ENCODE data around the gene CERS5.
"Not testable (repeated sequence)": the region's sequence is repeated elsewhere in the genome, so short reads cannot be mapped to it uniquely, and the experiment has no call there.

Gene CERS5

DNA sequence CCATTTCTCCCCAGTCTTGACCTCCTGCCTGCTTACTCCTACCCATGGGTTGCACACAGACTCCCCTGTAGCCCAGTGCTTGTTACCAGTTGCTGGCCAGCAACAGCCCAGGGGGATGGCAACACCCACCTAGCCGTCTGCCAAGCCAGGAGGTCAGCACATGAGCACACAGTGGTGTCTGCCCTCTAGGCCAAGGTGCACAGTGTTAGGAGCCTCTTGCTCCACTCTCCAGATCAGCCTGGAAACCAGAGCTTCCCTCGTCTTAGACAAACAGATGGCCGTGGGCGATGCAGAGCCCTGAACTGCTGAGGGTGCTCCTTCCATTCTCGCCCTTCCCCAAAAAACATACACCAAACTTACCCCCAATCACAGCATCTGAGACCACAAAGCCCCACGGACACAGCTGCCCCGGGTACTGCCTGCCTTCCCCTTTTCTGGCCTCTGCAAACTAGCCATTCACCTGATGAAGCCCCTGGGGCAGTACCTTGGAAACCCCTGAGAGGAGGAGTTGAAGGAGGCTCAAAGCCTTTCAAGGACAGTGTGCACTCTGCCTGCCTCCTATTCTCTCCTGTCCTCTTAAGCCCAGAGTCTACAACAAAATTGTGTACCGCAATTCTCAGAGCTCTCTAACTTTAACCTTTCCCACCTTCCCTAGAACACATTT, 64.4 kb downstream of the CERS5 start:
- DNase-seq (ENCODE audit: low spot score), result no peak

DNA sequence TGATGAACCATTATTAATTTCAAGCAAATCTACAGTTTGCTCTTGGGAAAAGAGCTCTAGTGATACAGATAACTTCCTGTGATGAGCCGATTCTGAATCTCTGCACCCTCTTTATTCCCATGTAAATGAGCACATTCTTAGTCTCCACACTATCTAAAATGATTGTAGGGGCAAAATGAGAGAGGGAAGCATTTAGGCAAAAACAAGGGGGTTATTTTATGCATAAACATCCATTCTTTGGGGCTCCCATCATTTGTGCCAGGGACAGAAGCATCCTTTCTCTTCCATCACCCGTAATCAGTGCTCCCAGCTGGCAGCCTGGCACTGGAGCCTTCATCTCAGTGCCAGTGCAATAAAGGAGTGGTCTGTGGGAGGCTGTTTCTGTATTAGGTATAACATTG, 65.0 kb downstream of the CERS5 start:
- DNase-seq (ENCODE audit: low spot score), result no peak

DNA sequence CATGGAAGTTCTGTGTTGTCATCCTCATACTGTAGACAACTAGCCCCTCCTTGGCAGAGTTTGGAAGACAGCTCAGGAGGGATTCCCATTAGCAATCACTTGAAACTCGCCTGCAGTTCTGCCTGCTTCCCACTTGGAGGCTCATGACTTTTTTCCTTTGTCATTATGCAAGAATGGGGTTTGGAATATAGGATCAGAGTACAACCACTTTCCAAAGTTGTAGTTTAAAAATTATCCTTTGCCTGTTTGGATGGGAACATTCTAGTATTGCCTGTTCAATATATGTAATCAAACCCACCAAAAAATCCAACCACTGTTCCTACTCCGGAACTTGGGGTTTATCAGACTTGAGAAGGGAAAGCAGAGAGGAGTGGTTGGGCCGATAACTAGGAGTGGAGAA, 65.5 kb downstream of the CERS5 start:
- DNase-seq (ENCODE audit: low spot score), result peak; percentile 58

DNA sequence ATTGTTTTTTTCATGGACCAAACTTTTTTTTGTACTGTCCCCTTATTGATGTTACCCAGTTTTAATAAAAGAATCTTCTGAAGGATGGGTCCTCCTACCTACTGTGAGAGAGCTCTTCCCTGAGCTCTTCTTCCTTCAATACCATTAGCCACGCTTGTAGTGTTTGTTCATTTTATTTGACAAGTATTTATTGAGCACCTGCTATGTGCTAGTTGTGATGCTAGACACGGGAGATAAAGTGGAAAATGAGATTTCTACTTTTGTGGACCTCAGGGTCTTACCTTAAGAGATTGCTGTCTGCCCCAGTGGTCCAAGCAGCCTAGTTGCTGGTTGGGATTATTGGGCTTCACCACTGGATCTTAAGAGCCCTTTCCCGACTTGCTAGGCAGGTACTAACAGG, 66.6 kb downstream of the CERS5 start:
- DNase-seq (ENCODE audit: low spot score), result no peak

DNA sequence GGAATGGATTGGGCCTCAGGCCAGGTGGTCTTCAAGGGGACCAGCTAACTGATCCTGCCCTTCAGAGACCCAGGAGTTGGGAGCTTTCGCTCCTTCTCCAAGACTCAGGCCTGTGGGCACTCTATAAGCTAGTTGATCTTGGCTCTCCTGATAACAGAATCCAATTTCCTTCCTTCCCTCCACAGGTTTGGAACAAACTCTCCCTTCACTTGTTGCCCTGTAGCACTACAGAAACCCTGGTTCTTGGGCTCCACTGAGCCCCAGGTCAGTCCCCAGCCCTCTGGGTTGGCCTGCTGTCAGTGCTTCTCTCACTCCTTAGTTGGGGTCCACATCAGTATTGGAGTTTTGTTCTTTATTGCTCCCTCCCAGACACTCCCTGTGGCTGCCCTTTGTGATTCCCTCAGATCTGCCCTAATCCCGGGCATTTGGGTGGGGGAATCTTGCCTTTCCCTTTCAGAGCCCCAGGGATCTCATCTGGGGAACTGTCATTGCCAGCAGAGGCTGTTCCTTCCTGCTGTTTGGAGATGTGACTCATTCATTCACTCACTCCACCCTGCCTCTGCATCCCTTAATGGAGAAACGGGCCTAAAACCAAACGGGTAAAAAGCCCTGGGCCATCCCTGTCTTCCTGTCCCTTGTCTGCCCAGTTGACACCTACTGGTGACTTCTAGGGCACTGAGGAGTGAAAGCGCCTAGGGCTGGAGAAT, 67.7 kb downstream of the CERS5 start:
- DNase-seq (ENCODE audit: low spot score), result peak; percentile 81

DNA sequence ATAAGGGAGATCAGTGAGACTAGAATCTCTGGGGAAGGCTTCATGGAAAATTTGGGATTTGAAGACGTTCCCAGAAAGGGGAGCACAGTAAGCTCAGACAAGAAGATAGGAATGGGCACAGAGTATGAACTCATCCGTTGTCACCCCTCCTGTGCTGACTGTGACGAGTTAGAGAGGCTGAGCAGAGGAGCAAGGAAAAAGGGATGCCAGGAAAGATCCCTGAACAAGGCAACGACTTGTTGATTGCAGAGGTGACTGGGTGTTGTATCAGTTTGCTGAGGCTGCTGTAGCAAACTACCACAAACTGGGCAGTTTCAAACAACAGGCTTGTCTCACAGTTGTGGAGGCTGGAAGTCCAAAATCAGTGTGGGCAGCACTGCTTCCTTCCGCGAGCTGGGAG, 69.2 kb downstream of the CERS5 start:
- DNase-seq (ENCODE audit: low spot score), result no peak

DNA sequence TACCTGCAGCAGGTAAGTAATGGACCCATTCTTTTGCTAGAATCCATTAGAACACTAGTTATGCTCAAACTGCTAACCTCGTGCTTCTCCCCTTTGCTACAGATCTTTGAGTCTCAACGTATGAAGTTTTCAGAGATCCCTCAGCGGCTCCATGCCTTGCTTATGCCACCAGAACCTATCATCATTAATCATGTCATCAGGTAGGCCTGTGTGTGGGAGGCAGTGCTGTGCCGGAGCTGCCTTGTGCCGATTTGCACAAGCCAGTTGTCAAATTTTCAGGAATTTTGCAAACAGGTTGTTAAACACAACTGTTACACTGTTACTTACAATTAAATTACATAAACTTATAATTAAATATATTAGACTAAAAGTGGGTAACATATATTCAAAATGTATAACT, 76.8 kb downstream of the CERS5 start:
- no peak for DNase-seq (ENCODE audit: low spot score)

DNA sequence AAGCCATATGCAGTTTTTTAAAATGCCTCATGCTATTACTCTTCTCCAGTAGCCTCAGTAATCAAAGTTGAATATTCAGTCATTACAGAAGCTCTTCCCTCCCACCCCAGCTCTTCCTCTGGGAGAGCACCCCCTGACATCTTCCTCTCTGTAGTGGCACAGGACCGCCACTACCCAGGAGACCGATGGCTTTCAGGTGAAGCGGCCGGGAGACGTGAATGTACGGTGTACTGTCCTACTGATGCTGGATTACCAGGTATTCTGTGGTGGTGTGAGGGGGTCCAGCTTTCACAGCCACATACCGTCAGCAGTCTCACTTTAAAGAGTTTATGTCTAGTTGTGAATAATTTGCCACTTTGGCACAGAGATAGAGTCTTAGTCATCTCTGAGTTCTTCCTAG, 77.4 kb downstream of the CERS5 start:
- DNase-seq (ENCODE audit: low spot score), result no peak

DNA sequence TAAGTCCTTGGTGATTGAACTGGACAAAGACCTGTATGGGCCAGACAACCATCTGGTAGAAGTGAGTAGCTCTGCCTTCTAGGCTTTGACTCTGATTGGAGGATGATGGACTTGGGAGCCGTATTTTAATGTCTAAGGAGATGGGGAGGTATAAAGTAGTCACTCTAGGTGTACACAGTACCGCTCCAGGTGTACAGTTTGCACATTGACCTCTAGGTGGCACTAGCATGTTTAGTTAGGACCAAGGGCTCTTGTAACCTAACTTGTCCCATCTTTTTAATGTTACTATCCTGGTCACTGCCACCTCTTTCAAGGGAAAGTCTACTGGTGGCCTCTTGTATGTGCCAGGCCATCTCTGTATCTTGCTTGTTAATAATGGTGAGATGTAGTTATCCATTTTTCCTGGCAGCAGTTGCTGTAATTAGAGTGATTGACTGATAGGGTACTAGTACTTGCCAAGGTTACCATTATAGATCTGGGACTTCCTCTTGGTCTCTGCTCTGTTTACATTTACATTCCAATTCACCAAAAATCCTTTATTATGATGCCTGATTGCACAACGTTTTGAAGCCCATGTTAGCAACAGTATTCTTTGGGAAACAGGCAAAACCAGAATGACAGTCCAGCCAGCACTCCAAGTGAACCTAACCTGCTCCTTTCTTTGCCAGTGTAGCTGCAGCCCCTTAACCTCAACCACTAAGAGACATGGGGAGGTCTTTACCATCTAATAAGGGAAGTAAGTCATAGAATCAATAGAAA, 78.4 kb downstream of the CERS5 start:
- peak; percentile 49 for DNase-seq (ENCODE audit: low spot score)

DNA sequence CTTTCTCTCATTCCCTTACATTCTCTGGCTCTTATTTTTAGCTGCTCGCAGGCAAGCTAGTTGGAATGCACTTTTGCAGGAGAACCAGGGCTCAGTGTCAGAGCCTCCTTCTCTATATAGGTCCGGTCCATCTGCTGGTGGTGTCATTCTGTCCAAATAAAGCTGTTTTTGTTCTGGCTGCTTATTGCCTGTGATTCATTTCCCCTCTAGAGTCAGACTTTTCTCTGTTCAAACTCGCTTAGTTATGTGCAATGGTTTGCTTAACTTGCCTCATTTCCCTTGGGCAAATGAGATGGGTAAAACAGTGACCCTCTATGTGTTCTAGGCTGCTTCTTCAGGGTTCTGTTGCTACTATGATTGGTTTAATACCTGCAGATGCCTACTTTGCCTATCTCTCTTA, 79.2 kb downstream of the CERS5 start:
- peak; percentile 40 for DNase-seq (ENCODE audit: low spot score)

DNA sequence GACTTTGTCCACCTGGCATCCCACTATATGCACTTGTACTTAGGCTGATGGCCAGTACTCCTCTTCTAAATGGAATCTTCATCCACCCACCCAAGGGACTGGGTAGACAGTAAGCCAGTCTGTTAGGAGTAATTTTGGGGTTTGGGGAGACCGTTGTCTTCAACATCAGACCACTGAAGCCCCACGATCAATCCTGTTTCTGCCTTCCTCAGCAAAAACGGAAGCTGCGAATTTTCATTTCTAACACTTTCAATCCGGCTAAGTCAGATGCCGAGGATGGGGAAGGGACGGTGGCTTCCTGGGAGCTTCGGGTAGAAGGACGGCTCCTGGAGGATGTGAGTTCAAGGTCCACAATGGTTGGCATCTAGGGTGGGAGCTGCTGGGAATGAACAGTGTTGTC, 80.0 kb downstream of the CERS5 start:
- no peak for DNase-seq (ENCODE audit: low spot score)

DNA sequence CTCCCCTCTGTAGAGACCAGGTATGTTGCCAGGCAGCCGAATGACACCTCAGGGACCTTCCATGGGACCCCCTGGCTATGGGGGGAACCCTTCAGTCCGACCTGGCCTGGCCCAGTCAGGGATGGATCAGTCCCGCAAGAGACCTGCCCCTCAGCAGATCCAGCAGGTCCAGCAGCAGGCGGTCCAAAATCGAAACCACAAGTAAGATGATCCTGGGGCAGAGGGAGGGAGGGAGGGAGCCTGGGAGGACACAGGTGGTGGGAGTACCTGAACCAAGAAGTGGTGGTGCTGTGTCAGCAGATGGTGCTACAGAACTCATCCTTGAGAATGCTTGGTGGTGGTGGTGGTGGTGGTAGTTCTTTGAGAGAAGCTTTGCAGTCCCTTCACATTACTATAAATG, 81.0 kb downstream of the CERS5 start:
- no peak for DNase-seq (ENCODE audit: low spot score)

DNA sequence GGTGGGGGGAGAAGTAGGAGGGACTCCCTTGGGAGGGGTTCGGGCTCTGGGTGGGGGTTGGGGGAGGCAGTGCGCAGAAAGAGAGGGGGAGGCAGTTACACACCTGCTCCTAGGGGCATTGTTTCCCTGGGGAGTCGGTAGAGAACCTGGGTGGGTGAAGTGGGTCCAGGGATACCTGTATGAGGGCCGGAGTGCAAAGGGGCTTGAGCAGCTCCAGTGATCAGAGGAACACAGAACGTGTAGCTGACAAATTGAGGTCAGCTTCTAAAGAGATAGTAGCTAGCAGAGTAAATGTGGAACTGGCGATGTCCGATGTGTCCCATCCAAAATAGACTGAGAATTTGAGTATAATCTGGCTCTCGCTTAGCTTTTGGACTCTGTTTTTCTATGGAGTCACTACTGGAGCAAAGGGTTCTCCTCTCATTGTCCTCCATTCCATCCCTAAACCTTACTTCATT, 81.5 kb downstream of the CERS5 start:
- DNase-seq (ENCODE audit: low spot score), result no peak

DNA sequence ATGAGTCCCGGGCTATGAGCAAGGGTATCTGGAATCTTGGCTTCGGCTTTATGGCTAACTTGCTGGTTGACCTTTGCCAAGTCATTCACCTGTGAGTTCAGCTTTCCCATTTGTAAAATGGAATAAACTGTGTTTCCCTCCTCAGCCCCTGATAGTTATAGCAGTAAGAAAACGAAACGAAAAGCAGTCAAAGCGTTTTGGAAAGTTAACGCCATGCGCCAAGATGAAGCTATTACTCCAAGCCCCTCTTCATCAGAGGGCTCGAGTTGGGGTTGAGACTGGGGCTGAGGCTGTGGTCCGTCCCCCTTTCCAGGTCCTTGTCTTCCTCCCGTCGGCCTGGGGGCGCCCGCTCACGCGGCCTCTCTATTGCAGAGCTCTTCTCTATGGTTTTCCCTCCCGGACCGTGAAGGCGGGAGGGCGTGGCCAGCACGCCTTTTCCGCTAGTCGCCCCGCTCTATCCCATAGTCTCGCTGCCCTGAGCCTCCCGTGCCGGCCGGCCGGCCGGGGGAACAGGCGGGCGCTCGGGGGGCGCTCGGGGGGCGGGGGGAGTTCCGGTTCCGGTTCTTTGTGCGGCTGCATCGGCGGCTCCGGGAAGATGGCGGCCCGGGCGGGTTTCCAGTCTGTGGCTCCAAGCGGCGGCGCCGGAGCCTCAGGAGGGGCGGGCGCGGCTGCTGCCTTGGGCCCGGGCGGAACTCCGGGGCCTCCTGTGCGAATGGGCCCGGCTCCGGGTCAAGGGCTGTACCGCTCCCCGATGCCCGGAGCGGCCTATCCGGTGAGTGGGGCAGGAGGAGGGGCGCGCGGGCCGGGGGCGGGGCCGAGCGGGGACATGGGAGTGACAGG, 82.2 kb downstream of the CERS5 start, which contains the start of gene SMARCD1:
Gene SMARCD1 (plus strand): TSS at position 568 of the 840 bp plus-strand sequence. CDS start 28 bp downstream, at position 596.
- peak; percentile 90 for DNase-seq (ENCODE audit: low spot score)

DNA sequence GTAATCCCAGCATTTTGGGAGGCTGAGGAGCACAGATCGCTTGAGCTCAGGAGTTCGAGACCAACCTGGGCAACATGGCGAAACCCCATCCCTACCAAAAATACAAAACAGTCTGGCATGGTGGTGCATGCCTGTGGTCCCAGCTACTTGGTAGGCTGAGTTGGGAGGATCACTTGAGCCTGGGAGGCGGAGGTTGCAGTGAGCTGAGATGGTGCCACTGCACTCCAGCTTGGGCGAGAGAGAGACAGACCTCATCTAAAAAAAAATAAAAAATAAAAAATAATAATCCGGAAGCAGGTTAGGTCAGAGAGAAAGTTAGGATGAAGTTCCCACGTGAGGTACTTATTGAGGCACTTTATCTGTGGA, 82.8 kb downstream of the CERS5 start:
- DNase-seq (ENCODE audit: low spot score), result not testable (repeated sequence)

DNA sequence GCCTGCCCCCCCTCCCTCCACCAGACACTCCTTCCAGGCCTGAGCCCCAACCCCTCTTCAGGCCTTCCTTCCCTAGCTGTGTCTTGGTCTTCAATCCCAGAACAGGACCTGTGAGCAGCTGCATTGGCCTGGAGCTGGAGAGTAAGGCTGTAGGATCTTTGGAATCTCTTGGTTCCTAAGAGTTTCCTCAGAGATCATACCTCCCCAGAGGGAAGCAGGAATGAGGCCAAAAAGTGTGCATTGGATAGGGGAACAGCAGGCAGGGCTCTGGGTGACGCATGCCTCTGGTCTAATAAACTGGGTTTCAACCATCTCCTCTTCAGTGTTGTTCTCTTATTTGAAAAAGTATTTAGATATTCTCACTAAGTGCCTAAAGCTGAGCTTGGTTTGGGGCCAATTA, 83.9 kb downstream of the CERS5 start:
- no peak for DNase-seq (ENCODE audit: low spot score)

DNA sequence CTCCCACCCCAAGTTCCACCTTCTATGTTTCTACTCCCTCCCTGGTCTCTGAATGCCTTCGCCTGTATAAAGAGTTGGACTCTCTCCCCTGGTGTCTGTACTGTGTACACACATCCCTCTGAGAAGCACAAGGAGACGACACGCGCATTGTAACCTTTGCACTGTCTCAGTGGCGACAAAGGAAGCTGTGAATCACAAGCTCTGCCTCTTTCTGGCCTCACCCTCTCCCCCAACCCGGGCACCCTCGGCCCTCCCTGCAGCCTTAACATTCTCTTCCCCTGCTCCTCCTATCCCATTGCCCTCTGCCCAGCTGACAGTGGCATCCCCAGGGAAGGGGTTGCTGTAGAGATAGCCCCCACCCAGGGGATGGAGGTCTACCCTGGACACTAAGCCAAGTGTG, 84.5 kb downstream of the CERS5 start:
- DNase-seq (ENCODE audit: low spot score), result no peak

DNA sequence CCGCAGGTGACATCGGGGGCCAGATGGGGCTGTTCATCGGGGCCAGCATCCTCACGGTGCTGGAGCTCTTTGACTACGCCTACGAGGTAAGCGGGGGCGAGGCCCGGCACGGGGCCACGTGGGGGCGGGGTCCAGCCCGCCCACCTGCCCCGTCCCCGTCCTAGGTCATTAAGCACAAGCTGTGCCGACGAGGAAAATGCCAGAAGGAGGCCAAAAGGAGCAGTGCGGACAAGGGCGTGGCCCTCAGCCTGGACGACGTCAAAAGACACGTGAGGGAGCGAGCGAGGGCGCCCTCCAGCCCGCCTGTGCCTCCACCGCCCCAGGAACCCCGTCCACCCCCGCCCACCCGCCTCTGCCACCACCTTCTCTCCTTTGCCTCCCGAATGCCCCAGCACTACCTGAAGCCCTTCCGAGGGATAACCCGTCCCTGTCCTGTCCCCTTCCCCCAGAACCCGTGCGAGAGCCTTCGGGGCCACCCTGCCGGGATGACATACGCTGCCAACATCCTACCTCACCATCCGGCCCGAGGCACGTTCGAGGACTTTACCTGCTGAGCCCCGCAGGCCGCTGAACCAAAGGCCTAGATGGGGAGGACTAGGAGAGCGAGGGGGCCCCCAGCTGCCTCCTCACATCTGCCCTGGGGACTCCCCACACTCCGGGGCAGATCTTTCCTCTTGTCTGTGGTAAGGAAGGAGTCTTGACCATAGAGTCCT, 85.9 kb downstream of the CERS5 start:
- DNase-seq (ENCODE audit: low spot score), result no peak

DNA sequence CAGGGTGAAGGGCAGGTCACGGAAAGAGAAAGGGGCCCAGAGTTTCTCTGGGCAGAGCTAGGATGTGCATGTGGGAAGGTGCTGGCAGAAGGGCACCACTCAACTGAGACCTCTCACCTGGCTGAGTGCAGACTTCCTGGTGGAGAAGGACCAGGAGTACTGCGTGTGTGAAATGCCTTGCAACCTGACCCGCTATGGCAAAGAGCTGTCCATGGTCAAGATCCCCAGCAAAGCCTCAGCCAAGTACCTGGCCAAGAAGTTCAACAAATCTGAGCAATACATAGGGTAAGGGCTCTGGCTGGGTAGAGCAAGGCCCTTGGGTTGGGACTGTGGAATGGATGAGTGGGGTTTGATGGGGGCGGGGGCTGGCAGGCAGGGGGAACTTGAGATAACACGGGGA, 87.4 kb downstream of the CERS5 start:
- DNase-seq (ENCODE audit: low spot score), result no peak

All from AG08395 (cell line).